Left renal pelvis (tissue), 4 donors: ENCODE results near the gene SLC2A9. TPM values are rescaled to one million over a fixed set of nuclear protein-coding genes. Genes with fewer than 3 reads are reported as not detected.

Source experiments
- polyA plus RNA-seq, 4 donors: library from polyadenylated mRNA; unstranded; fragments of 120-200 nt; gene quantifications; one replicate each; pipeline ENCODE4 v1.2.1, GENCODE V29; 2013; ENCODE audit not compliant: insufficient read length in 4 of 4

Gene SLC2A9
- polyA plus RNA-seq, 4 donors, result 4.8 to 11.1 (median 10.1) TPM

Other genes with a start within 250 kb of the SLC2A9 start
- under 1 TPM in 3 of 4 donors, not detected in 1; 0.60 to 0.75 (median 0.70) TPM for gene DRD5, start 239.9 kb downstream of the SLC2A9 start, polyA plus RNA-seq
- 100 to 1,000 TPM; 140 to 226 (median 188) TPM for gene WDR1, start 95.3 kb upstream of the SLC2A9 start, polyA plus RNA-seq